ENCODE data around the gene PIP5KL1.
A peak's percentile ranks its signal among the peaks of the same experiment; 100 is the strongest.

Gene PIP5KL1

DNA sequence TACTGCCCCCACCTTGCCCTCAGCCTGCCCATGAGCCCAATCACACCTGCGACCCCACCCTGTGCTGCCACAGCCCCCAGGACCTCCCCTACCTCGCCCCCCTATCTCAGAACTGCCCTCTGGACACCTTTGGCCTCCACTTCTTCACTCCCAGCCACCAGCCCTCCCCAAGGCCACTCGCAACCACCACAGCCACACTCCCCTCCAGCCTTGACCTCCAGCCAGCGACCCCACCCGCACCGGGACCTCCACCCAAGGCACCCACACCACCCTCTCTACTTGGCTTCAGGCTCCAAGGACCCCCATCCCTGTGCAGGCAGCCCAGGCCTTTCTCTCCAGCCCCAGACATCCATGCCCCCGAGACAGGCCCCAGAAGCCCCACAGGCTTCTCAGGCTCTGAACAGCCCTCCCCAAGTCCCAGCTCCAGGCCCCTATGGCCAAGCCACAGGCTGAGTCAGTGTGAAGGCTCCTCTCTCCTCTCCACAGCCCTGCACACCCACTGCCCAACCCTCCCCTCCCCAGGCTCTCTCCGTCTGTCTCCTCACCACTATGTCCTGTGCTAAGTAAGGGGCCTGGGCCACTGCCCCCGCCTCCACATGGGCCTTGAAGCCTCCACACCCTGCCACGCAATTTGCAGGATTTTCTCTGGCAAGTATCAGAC is 55.1 kb downstream of the PIP5KL1 start:
- no peak for TF ChIP-seq CTCF (IDR thresholded peaks at IDR 0.05)
- H3K27me3 ChIP-seq: no peaks in the 10 kb centered on the region
- peaks cover 0 to 33% (median 22%) of the 10 kb centered on the region in 3 donors for H3K36me3 ChIP-seq
- H3K4me1 ChIP-seq: peaks cover 0 to 55% (median 53%) of the 10 kb centered on the region in 4 donors
- no peak overlapping the region for H3K4me3 ChIP-seq
- intact Hi-C loops (cut with DNase I; ENCODE audit: low total_unique reads): no loop called here
- H3K27ac ChIP-seq: peak overlapping the region; percentile 76 to 81
- H3K9me3 ChIP-seq: no peaks in the 10 kb centered on the region
- no peak for DNase-seq

- intact Hi-C loops (cut with DNase I; ENCODE audit: low total_unique reads): loop anchor here (5.0 kb wide), 2 partner anchors 87 to 137 kb away; partner anchors contain the start of genes CDK9 and TOR2A
- Histone ChIP-seq H3K4me3 (peak overlapping the region; percentile 19 to 21), H3K4me1 (peaks cover 0 to 55% (median 53%) of the 10 kb centered on the region in 4 donors), H3K9me3 (no peaks in the 10 kb centered on the region), H3K27me3 (no peaks in the 10 kb centered on the region), H3K36me3 (peaks cover 0 to 37% (median 23%) of the 10 kb centered on the region in 3 donors), H3K27ac (peak overlapping the region; percentile 76 to 81)
- DNase-seq: peak in 1 of 2 donors; percentile 72
- TF ChIP-seq CTCF (IDR thresholded peaks at IDR 0.05): no peak
These were observed 56.0 kb downstream of the PIP5KL1 start for GRCh38 chr9:127874301-127875221.

DNA sequence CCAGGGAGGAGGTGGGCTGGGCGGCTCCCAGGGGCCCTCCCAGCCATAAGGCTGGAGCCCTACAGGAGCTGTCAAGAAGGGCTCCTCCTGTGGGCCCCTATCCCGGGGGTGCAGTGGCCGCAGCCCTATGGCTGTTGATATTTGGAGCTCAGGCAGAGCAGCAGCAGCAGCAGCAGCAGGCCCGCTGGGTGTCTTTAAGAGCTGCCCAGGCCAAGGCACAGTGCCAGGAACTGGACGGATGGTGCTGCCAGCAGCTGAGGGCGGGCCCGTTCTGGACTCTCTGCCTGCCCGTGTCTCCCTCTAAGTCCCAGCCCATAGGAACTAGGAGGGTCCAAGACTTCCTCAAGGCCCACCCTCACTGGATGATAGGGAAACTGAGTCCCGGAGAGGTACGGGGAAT is 56.7 kb downstream of the PIP5KL1 start:
- H3K36me3 ChIP-seq: peaks cover 0 to 42% (median 29%) of the 10 kb centered on the region in 3 donors
- H3K27me3 ChIP-seq: no peaks in the 10 kb centered on the region
- H3K4me1 ChIP-seq: peaks cover 0 to 55% (median 53%) of the 10 kb centered on the region in 4 donors
- no peaks in the 10 kb centered on the region for H3K9me3 ChIP-seq
- peak overlapping the region; percentile 76 to 81 for H3K27ac ChIP-seq
- no peak for TF ChIP-seq CTCF (IDR thresholded peaks at IDR 0.05)
- intact Hi-C loops (cut with DNase I; ENCODE audit: low total_unique reads): loop anchor here (5.0 kb wide), 2 partner anchors 87 to 137 kb away; partner anchors contain the start of genes CDK9 and TOR2A
- H3K4me3 ChIP-seq: peak overlapping the region; percentile 19 to 21
- peak; percentile 85 to 95 for DNase-seq

DNA sequence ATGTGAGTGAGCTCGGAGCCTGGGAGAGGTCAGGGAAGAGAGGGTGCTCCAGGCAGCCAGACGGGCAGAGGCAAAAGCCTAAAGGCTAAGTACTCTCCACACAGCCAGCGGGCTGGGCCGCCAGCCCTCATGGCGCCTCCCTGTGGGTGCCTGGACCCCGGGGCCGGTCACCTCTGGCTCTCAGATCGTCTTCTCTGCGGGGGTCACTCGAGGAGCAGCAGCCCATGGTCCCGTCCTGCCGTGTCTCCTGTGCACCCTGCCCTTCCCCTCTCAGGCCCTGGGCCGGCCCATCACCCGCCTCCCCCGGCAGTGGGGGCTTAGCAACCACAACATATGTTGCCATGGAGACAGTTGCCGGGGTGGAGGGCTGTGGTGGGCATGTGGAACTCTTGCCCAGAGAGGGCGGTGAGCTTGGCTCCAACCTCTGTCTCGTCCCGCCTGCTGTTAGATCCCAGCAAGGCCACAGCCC is 57.3 kb downstream of the PIP5KL1 start:
- TF ChIP-seq CTCF (IDR thresholded peaks at IDR 0.05): no peak
- peaks cover 0 to 49% (median 49%) of the 10 kb centered on the region in 4 donors for H3K4me1 ChIP-seq
- peak overlapping the region; percentile 76 to 81 for H3K27ac ChIP-seq
- no peaks in the 10 kb centered on the region for H3K9me3 ChIP-seq
- peaks cover 0 to 49% (median 36%) of the 10 kb centered on the region in 3 donors for H3K36me3 ChIP-seq
- intact Hi-C loops (cut with DNase I; ENCODE audit: low total_unique reads): loop anchor here (5.0 kb wide), 2 partner anchors 86 to 136 kb away; partner anchors contain the start of genes CDK9 and TOR2A
- no peak overlapping the region for H3K4me3 ChIP-seq
- no peaks in the 10 kb centered on the region for H3K27me3 ChIP-seq
- no peak for DNase-seq
